ENCODE data around the gene ADNP2. TPM values are rescaled to one million over a fixed set of nuclear protein-coding genes. Genes with fewer than 3 reads are reported as not detected.

The ADNP2 gene
- total RNA-seq, 4 donors from 2014 or later, result 16.5 to 21.8 (median 16.8) TPM

DNA sequence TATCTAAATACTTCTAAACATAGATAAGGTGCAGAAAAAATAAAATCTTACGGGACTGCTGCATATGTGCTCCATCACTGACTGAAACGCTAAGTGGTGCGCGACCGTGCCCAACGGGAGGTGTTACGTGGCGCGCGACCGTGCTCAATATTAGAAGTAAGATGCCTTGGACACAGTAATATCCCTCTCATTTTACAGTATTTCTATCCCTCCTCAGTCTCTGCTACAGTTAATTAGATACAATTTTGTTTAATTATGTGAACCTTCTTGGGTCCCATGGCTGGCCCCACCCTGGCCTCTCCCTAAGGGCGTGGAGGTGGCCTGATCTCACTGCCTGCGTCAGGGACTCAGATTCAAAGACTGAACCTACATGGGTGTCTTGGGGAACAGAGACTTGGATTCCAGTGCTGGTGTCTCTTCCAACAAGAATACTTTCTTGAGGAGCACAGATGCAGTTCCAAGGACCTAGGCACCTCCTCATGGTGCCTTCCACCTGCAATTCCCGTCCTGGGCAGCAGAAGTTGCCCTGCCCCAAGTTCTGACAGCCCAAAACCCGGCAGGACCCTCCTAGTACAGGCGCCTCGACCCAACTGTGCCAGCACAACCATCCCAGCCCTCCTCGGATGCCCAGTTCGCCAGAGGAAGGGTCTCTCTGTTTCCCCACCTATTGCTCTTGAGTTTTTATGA is 79.0 kb downstream of the ADNP2 start:
- no peak overlapping the region for H3K27ac ChIP-seq
- no peak for DNase-seq (ENCODE audit: low spot score in 2 of 2)
- 95 to 96% methylated on average over 19 of the region's 19 CpGs for WGBS, 2 donors

GRCh38 chr18:80188643-80189530 is 79.8 kb downstream of the ADNP2 start:
- Histone ChIP-seq H3K27ac (no peak overlapping the region), H3K4me3 (no peak overlapping the region), H3K36me3 (no peaks in the 10 kb centered on the region), H3K4me1 (no peaks in the 10 kb centered on the region), H3K9me3 (no peaks in the 10 kb centered on the region), H3K27me3 (no peaks in the 10 kb centered on the region)
- no peak for TF ChIP-seq EP300 (IDR thresholded peaks at IDR 0.05)
- no peak for TF ChIP-seq CTCF (IDR thresholded peaks at IDR 0.05)
- no peak for TF ChIP-seq POLR2A (IDR thresholded peaks at IDR 0.05)
- 88 to 89% methylated on average over 20 of the region's 20 CpGs for WGBS, 2 donors
- no peak for DNase-seq (ENCODE audit: low spot score in 2 of 2)

More for the DNA sequence above, 79.0 kb downstream of the ADNP2 start:
- TF ChIP-seq CTCF (IDR thresholded peaks at IDR 0.05), result no peak
- no peak for TF ChIP-seq POLR2A (IDR thresholded peaks at IDR 0.05)
- no peak for TF ChIP-seq EP300 (IDR thresholded peaks at IDR 0.05)
- Histone ChIP-seq H3K27me3 (no peaks in the 10 kb centered on the region), H3K36me3 (no peaks in the 10 kb centered on the region), H3K4me3 (no peak overlapping the region), H3K4me1 (peaks cover 0 to 3% (median 0%) of the 10 kb centered on the region in 4 donors), H3K9me3 (no peaks in the 10 kb centered on the region)

DNA sequence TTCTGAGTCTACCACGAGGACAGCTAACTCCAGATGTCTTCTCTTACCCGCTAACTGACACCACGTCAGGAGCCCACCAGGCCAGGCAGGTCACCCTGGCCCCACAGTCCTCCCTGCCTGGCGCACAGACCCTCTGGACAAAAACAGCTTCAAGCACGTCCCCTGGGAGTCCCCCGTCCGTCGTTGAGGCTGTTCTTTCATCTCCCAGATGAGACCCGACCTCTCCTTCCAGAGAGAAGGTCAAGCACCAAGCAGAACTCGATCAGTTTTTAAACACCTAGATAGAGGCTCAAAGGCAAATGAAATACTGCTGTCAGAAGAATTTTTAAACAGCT is 80.4 kb downstream of the ADNP2 start:
- H3K9me3 ChIP-seq, result no peaks in the 10 kb centered on the region
- no peak for TF ChIP-seq EP300 (IDR thresholded peaks at IDR 0.05)
- TF ChIP-seq CTCF (IDR thresholded peaks at IDR 0.05), result no peak
- no peak for TF ChIP-seq POLR2A (IDR thresholded peaks at IDR 0.05)
- no peak overlapping the region for H3K4me3 ChIP-seq
- WGBS, 2 donors, result 86 to 88% methylated on average over 10 of the region's 10 CpGs
- no peaks in the 10 kb centered on the region for H3K36me3 ChIP-seq
- H3K27ac ChIP-seq, result no peak overlapping the region
- no peak for DNase-seq (ENCODE audit: low spot score in 2 of 2)
- H3K27me3 ChIP-seq, result no peaks in the 10 kb centered on the region
- no peaks in the 10 kb centered on the region for H3K4me1 ChIP-seq

Other genes starting within 250 kb of the ADNP2 start
- 100 to 1,000 TPM; 112 to 361 (median 222) TPM for gene SLC66A2, start 157.6 kb upstream of the ADNP2 start, total RNA-seq
- 10 to 100 TPM; 18.0 to 35.4 (median 29.7) TPM for gene HSBP1L1, start 144.6 kb upstream of the ADNP2 start, total RNA-seq
- 10 to 100 TPM; 19.0 to 34.9 (median 32.5) TPM for gene TXNL4A, start 120.7 kb upstream of the ADNP2 start, total RNA-seq
- gene RBFA, start 74.8 kb upstream of the ADNP2 start, total RNA-seq, result 10 to 100 TPM; 33.3 to 36.1 (median 33.6) TPM
- gene PARD6G, start 138.3 kb downstream of the ADNP2 start, total RNA-seq, result 10 to 100 TPM; 10.2 to 10.7 (median 10.4) TPM

All from tibial nerve (tissue), 4 donors.